Left ventricle myocardium inferior (tissue), 1 donor: ENCODE results near the gene RAB3C. TPM values are rescaled to one million over a fixed set of nuclear protein-coding genes. Genes with fewer than 3 reads are reported as not detected.
"Not testable (repeated sequence)": the region's sequence is repeated elsewhere in the genome, so short reads cannot be mapped to it uniquely, and the experiment has no call there.

ENCODE experiments used
- DNase-seq: peaks from one replicate; pipeline ENCODE4 v3.0.0-alpha.2; 2020
- H3K27ac ChIP-seq: fragments of 200-600 bp; replicated peaks from 2 replicates; pipeline ENCODE4 v1.8.0; 2021
- H3K27me3 ChIP-seq: fragments of 200-600 bp; 2 replicates; pipeline ENCODE4 v1.8.0; 2021; ENCODE audit warnings: low read depth
- H3K36me3 ChIP-seq: fragments of 200-600 bp; 2 replicates; pipeline ENCODE4 v1.8.0; 2021
- H3K4me1 ChIP-seq: fragments of 200-600 bp; 2 replicates; pipeline ENCODE4 v1.8.0; 2021
- H3K4me3 ChIP-seq: fragments of 200-600 bp; 2 replicates; pipeline ENCODE4 v1.8.0; 2021; ENCODE audit warnings: mild to moderate bottlenecking, moderate library complexity
- H3K9me3 ChIP-seq: fragments of 200-600 bp; replicated peaks from 2 replicates; pipeline ENCODE4 v1.8.0; 2021
- intact Hi-C: fragments of 100-400 bp; cut with micrococcal nuclease; formaldehyde crosslinking; loops from one replicate; pipeline ENCODE4 v1.11.0; 2022
- total RNA-seq: library from RNA; stranded (reverse); fragmentation: NEBNext Ultra II Directional; extraction: Animal tissue kit (Norgen Biotek cat#: 25700); gene quantifications from one replicate; pipeline ENCODE4 v1.2.1, GENCODE V29; 2021
- TF ChIP-seq, protein P1 (sequence below): fragments of 200-600 bp; IDR thresholded peaks from 2 replicates; pipeline ENCODE4 v1.8.0; 2021; ENCODE audit warnings: antibody characterized with exemption, mild to moderate bottlenecking, borderline replicate concordance
- donor health status: DM: no; HTN: yes; CAD: no; lungs with severe emphysema.

RAB3C gene
- total RNA-seq, 1 donor from 2014 or later = 1.2 TPM

DNA sequence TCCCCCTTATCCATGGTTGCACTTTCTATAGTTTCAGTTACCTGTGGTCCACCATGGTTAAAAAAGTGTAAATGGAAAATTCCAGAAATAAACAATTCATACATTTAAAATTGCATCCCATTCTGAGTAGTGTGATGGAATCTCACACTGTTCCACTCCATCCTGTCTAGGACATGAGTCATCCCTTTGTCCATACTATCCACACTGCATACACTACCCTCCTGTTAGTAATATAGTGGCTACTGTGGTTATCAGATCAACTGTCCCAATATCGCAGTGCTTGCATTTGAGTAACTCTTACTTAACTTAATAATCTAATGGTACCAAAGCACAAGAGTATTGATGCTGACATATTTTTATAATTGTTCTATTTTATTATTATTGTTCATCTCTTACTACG is 100.7 kb downstream of the RAB3C start:
- Histone ChIP-seq H3K27ac (no peak overlapping the region), H3K27me3 (no peaks in the 10 kb centered on the region), H3K4me3 (no peak overlapping the region), H3K9me3 (no peaks in the 10 kb centered on the region), H3K4me1 (no peaks in the 10 kb centered on the region), H3K36me3 (no peaks in the 10 kb centered on the region)
- TF ChIP-seq, protein P1, sequence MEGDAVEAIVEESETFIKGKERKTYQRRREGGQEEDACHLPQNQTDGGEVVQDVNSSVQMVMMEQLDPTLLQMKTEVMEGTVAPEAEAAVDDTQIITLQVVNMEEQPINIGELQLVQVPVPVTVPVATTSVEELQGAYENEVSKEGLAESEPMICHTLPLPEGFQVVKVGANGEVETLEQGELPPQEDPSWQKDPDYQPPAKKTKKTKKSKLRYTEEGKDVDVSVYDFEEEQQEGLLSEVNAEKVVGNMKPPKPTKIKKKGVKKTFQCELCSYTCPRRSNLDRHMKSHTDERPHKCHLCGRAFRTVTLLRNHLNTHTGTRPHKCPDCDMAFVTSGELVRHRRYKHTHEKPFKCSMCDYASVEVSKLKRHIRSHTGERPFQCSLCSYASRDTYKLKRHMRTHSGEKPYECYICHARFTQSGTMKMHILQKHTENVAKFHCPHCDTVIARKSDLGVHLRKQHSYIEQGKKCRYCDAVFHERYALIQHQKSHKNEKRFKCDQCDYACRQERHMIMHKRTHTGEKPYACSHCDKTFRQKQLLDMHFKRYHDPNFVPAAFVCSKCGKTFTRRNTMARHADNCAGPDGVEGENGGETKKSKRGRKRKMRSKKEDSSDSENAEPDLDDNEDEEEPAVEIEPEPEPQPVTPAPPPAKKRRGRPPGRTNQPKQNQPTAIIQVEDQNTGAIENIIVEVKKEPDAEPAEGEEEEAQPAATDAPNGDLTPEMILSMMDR = no peak
- DNase-seq = no peak
- intact Hi-C loops = no loop called here

DNA sequence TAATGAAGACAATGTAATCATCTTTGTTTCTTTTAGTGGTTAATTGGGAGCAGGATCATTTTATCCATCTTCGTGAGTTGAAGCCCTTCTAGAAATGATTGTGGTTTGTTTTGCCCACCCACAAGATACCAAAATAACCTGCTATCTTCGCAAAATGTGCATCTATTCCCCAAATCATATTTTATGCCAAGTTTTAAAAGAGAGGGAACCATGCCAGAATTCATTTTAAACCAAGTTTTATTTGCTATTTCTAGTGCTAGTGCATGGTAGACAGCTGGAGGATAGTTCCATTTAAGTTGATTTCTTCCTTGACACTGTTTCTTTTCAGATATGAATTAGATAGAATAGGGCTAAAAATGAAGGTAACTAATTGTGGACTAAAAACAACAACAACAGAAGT is 104.2 kb downstream of the RAB3C start:
- Histone ChIP-seq H3K27me3 (no peaks in the 10 kb centered on the region), H3K27ac (no peak overlapping the region), H3K4me1 (no peaks in the 10 kb centered on the region), H3K36me3 (no peaks in the 10 kb centered on the region), H3K9me3 (no peaks in the 10 kb centered on the region), H3K4me3 (no peak overlapping the region)
- DNase-seq = no peak
- intact Hi-C loops = no loop called here
- TF ChIP-seq, protein P1 = no peak

DNA sequence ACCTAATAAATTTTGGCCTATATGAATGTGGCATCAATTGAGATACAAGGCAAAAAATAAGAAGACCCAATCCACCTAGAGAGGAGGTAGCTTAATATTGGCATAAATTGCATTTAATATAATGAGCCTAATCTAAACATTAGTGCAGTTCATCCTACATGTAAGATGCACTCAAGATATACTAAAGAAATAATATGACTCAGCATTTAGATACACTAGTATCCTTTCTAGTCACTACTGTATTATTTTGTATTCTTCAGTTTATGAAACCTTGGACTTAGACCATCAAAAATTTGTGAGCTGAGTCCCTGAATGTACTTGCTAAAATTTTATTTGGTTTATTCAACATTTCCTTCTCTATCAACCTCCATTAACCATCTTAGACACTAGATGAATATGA is 104.7 kb downstream of the RAB3C start:
- Histone ChIP-seq H3K27me3 (no peaks in the 10 kb centered on the region), H3K27ac (no peak overlapping the region)
- intact Hi-C loops = no loop called here

DNA sequence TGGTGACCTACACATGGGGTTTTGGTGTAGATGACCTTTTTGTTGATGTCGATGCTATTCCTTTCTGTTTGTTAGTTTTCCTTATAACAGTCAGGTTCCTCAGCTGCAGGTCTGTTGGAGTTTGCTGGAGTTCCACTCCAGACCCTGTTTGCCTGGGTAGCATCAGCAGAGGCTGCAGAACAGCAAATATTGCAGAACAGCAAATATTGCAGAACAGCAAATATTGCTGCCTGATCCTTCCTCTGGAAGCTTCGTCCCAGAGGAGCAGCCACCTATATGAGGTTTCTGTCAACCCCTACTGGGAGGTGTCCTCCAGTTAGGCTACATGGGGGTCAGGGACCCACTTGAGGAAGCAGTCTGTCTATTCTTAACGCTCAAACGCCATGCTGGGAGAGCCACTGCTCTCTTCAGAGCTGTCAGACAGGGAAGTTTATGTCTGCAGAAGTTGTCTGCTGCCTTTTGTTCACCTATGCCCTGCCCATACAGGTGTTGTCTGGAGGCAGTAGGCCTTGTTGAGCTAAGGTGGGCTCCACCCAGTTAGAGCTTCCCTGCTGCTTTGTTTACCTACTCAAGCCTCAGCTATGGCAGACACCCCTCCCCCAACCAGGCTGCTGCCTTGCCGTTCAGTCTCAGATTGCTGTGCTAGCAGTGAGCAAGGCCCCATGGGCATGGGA is 116.3 kb downstream of the RAB3C start:
- H3K27me3 ChIP-seq, H3K4me3 ChIP-seq, H3K36me3 ChIP-seq, DNase-seq, intact Hi-C loops, H3K4me1 ChIP-seq, H3K27ac ChIP-seq: not testable (repeated sequence)
- peaks cover 27% of the 10 kb centered on the region for H3K9me3 ChIP-seq

More for the DNA sequence above, 104.7 kb downstream of the RAB3C start:
- Histone ChIP-seq H3K36me3 (no peaks in the 10 kb centered on the region), H3K9me3 (no peaks in the 10 kb centered on the region), H3K4me1 (no peaks in the 10 kb centered on the region), H3K4me3 (no peak overlapping the region)
- no peak for DNase-seq
- TF ChIP-seq, protein P1 = no peak

DNA sequence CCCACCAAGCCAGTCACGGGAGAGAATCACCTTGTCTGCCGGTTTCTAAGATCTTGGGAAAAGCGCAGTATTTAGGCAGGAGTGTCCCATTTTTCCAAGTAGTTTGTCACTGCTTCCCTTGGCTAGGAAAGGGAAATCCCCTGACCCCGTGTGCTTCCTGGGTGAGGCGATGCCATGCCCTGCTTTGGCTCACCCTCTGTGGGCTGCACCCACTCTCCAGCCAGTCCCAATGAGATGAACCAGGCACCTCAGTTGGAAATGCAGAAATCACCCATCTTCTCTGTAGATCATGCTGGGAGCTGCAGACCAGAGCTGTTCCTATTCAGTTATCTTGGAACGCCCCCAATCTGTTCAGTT is 116.9 kb downstream of the RAB3C start:
- intact Hi-C loops = no loop called here
- no peak for DNase-seq
- Histone ChIP-seq H3K9me3 (peaks cover 27% of the 10 kb centered on the region), H3K27me3 (no peaks in the 10 kb centered on the region), H3K36me3 (no peaks in the 10 kb centered on the region), H3K27ac (no peak overlapping the region), H3K4me1 (no peaks in the 10 kb centered on the region), H3K4me3 (no peak overlapping the region)
- TF ChIP-seq, protein P1 = no peak

DNA sequence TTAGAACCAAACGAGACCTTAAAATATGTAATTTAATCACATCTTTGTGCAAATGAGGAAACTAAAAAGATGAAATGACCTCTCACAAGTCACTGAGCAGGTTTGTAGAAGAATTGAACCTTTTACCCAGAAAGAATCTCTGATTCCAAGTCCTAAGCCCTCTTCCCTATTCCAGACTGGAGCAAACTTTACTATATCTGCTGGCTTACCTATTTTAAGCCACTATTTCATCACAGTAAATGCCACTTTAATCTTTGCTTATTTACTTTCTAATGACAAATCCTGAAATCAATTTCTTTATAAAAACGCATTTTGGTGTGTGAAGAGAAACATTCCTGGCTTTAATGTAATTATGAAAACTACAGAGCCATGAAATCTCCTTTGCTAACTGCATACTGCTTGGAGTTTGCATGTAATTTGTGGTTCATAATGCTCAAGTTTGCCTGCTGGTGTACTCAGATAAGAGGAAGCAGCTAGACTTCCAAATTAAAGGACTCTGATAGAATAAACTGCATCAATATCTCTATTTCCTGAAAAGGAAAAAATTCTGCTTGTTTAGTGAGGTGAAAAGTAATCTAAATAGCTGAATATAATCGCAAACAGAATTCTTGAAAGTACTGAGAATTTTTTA is 121.2 kb downstream of the RAB3C start:
- Histone ChIP-seq H3K27me3 (no peaks in the 10 kb centered on the region), H3K27ac (no peak overlapping the region), H3K9me3 (peaks cover 3% of the 10 kb centered on the region), H3K4me1 (no peaks in the 10 kb centered on the region), H3K4me3 (no peak overlapping the region), H3K36me3 (no peaks in the 10 kb centered on the region)
- intact Hi-C loops = no loop called here
- no peak for DNase-seq
- TF ChIP-seq, protein P1 = no peak
